ENCODE results near the gene UBE2O.

The UBE2O gene

DNA sequence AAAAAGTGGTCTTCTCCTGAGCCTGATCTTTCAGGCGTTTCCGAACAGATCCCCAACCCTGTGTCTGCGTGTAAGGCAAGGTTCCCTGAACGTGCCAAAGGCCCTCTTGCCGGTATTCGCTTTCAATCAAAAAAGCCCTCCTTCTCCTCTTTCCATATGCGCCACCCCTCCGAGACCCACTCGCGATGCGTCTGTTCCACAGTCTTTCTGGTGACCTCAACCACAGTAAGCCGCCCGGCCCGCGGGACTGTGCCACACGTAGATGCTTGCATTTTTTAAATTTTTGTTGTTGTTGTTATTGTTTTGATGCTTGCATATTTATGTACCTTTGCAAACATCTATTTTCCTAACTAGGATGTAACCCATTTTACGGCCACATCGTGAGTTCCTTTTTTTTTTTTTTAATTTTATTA lies 98.6 kb downstream of the UBE2O start (continued):
- no peak for TF ChIP-seq ZNF449 (tag by site-specific recombination; IDR thresholded peaks at IDR 0.05)
- TF ChIP-seq ZBTB48 (tag by site-specific recombination; IDR thresholded peaks at IDR 0.05) = no peak
- no peak for TF ChIP-seq ZNF76 (tag by site-specific recombination; IDR thresholded peaks at IDR 0.05; ENCODE audit: borderline replicate concordance, low read depth)

DNA sequence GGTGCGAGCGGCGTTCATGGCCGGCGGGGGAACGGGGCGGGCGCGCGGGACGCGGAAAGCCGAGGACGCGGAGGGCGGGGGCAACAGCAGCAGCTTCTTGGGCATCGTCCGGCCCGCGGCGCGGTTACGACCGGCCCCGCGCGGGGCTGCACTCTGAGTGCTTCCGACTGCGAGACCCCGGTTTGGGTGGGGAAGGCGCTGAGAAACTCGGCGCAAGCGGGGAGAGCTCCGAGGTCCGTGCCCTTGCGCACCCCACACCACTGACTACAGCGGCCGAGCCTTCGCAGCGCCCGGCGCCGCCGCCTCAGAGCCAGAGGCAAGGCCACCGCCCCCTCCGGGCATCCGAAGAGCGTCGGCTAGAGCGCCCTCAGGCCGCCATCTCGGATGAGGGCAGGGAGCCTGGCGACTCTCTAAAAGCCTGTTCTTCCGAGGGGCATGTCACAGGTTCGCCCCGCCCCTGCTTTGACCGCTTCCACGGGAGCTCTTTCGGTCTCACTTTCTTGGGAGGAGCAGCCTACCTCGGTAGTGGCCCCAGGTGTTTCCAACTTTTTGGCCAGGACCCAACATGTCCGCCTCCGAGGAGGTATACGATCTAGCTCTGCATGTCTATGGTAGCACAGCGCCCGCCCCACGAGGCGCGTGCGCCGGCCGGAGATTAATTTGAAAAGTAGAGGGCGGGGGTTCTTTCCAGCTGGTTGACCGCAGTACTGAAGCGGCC lies 99.2 kb downstream of the UBE2O start, which contains the start of gene PRPSAP1:
Gene PRPSAP1 (minus strand): TSS at position 318 of the 718 bp plus-strand sequence. CDS start 213 bp downstream, at position 105.
- H3K27ac ChIP-seq (ENCODE audit: extremely low read depth, low read depth, low read length) = peak within 1 kb of the TSS; percentile 96
- POLR2A ChIA-PET = interaction anchor here (0.5 to 2.9 kb wide), 38 partner anchors 9 to 735 kb away, joined by 3 to 51 read pairs (median 4); partner anchors contain the start of genes FBF1, SPHK1, UBALD2 and UBE2O
- H3K36me3 ChIP-seq (ENCODE audit: control insufficient read depth in 2 of 2, insufficient read depth in 1 of 2, low read length in 2 of 2) = peaks cover 4 to 9% of the 10 kb centered on the region in 2 experiments; a peak in 2 of 3 replicates
- H3K9me3 ChIP-seq (ENCODE audit: control insufficient read depth, insufficient read depth, low read depth, low read length) = no peaks in the 10 kb centered on the region
- peak within 1 kb of the TSS; percentile 90 for H3K4me3 ChIP-seq (ENCODE audit: low read depth, low read length)
- CTCF ChIA-PET = interaction anchor here (0.6 to 3.5 kb wide), 13 partner anchors 9 to 753 kb away, joined by 3 to 38 read pairs (median 3); partner anchors contain the start of gene SPHK1
- peaks cover 12% of the 10 kb centered on the region; the same call in 1 of the 2 replicates for H3K4me1 ChIP-seq (ENCODE audit: control insufficient read depth, insufficient read depth, low read length)
- TF ChIP-seq CTCF (tag by site-specific recombination; IDR thresholded peaks at IDR 0.05) = peak; percentile 69
- TF ChIP-seq ZNF2 (tag by site-specific recombination; IDR thresholded peaks at IDR 0.05) = peak; percentile 84
- no peak for TF ChIP-seq ZNF423 (tag by site-specific recombination; IDR thresholded peaks at IDR 0.05)
- TF ChIP-seq ZXDB (tag by site-specific recombination; IDR thresholded peaks at IDR 0.05) = peak; percentile 94
- peak; percentile 81; the same call in 1 of the 2 replicates for TF ChIP-seq ZNF148 (tag by site-specific recombination; IDR thresholded peaks at IDR 0.05; ENCODE audit: borderline replicate concordance)
- TF ChIP-seq PRDM10 (tag by site-specific recombination; IDR thresholded peaks at IDR 0.05) = peak; percentile 90
- peak; percentile 99 for TF ChIP-seq ZNF324 (tag by site-specific recombination; IDR thresholded peaks at IDR 0.05)
- peak; percentile 54; the same call in 1 of the 2 replicates for TF ChIP-seq BCL11A (tag by site-specific recombination; IDR thresholded peaks at IDR 0.05; ENCODE audit: low read depth)
- TF ChIP-seq ZNF292 (tag by site-specific recombination; IDR thresholded peaks at IDR 0.05; ENCODE audit: borderline replicate concordance, low read depth) = no peak
- peak; percentile 71 for TF ChIP-seq ZFHX2 (tag by site-specific recombination; conservative IDR thresholded peaks at IDR 0.05)
- TF ChIP-seq ZEB2 (tag by site-specific recombination; IDR thresholded peaks at IDR 0.05) = peak; percentile 97
- TF ChIP-seq REPIN1 (tag by site-specific recombination; IDR thresholded peaks at IDR 0.05; ENCODE audit: low read depth) = peak; percentile 65; the same call in 1 of the 2 replicates
- no peak; the same call in 1 of the 2 replicates for TF ChIP-seq ZSCAN4 (tag by site-specific recombination; IDR thresholded peaks at IDR 0.05)
- TF ChIP-seq, protein P1, sequence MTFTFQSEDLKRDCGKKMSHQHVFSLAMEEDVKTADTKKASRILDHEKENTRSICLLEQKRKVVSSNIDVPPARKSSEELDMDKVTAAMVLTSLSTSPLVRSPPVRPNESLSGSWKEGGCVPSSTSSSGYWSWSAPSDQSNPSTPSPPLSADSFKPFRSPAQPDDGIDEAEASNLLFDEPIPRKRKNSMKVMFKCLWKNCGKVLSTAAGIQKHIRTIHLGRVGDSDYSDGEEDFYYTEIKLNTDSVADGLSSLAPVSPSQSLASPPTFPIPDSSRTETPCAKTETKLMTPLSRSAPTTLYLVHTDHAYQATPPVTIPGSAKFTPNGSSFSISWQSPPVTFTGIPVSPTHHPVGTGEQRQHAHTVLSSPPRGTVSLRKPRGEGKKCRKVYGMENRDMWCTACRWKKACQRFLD (tag by site-specific recombination; IDR thresholded peaks at IDR 0.05) = no peak
- TF ChIP-seq, protein P2, sequence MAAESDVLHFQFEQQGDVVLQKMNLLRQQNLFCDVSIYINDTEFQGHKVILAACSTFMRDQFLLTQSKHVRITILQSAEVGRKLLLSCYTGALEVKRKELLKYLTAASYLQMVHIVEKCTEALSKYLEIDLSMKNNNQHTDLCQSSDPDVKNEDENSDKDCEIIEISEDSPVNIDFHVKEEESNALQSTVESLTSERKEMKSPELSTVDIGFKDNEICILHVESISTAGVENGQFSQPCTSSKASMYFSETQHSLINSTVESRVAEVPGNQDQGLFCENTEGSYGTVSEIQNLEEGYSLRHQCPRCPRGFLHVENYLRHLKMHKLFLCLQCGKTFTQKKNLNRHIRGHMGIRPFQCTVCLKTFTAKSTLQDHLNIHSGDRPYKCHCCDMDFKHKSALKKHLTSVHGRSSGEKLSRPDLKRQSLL (tag by site-specific recombination; IDR thresholded peaks at IDR 0.05) = no peak
- TF ChIP-seq YY1 (tag by site-specific recombination; IDR thresholded peaks at IDR 0.05) = peak; percentile 100
- TF ChIP-seq ZIC2 (tag by site-specific recombination; IDR thresholded peaks at IDR 0.05) = peak; percentile 31; the same call in 1 of the 2 replicates
